Neural progenitor cell (in vitro differentiated cells): ENCODE measurements around the gene FCGBP. TPM values are rescaled to one million over a fixed set of nuclear protein-coding genes. Genes with fewer than 3 reads are reported as not detected.

ENCODE experiments used
- DNase-seq: peaks from one replicate; pipeline ENCODE4 v3.0.0-alpha.2; 2016; ENCODE audit warnings: low spot score
- H2AFZ ChIP-seq: fragments of 200-600 bp; sonication (generic); replicated peaks from 2 replicates; pipeline ENCODE4 v1.6.1; 2016; ENCODE audit warnings: antibody characterized with exemption
- H3F3A ChIP-seq: fragments of 200-600 bp; sonication (generic); 2 replicates; pipeline ENCODE4 v1.6.1; 2016; ENCODE audit warnings: antibody characterized with exemption, low read depth
- H3K27ac ChIP-seq: fragments of 200-600 bp; sonication (generic); 2 replicates; pipeline ENCODE4 v1.5.1; 2016; ENCODE audit warnings: mild to moderate bottlenecking
- H3K27me3 ChIP-seq: fragments of 200-600 bp; sonication (generic); 2 replicates; pipeline ENCODE4 v1.6.1; 2016; ENCODE audit warnings: mild to moderate bottlenecking, moderate library complexity
- H3K36me3 ChIP-seq: fragments of 200-600 bp; sonication (generic); 2 replicates; pipeline ENCODE4 v1.5.1; 2016
- H3K4me1 ChIP-seq: fragments of 200-600 bp; sonication (generic); 2 replicates; pipeline ENCODE4 v1.6.1; 2016; ENCODE audit warnings: mixed run types
- H3K4me2 ChIP-seq: fragments of 200-600 bp; sonication (generic); 2 replicates; pipeline ENCODE4 v1.6.1; 2016
- H3K4me3 ChIP-seq: fragments of 200-600 bp; sonication (generic); 2 replicates; pipeline ENCODE4 v1.5.1; 2016
- H3K79me2 ChIP-seq: fragments of 200-600 bp; sonication (generic); 2 replicates; pipeline ENCODE4 v1.6.1; 2016; ENCODE audit warnings: low read depth
- H3K9ac ChIP-seq: fragments of 200-600 bp; sonication (generic); 2 replicates; pipeline ENCODE4 v1.6.1; 2016
- H3K9me3 ChIP-seq: fragments of 200-600 bp; sonication (generic); 2 replicates; pipeline ENCODE4 v1.5.1; 2016; ENCODE audit warnings: low read depth
- H4K20me1 ChIP-seq: fragments of 200-600 bp; sonication (generic); 2 replicates; pipeline ENCODE4 v1.6.1; 2016; ENCODE audit warnings: low read depth
- H3K27ac Mint-ChIP-seq: 3 replicates; pipeline ENCODE4 v1.8.0; 2021; ENCODE audit warnings: mixed read lengths
- H3K27me3 Mint-ChIP-seq: 2 replicates; pipeline ENCODE4 v1.8.0; 2022; ENCODE audit warnings: low read depth, mild to moderate bottlenecking, inconsistent platforms, moderate library complexity, mixed read lengths; ENCODE audit not compliant: insufficient read depth
- H3K36me3 Mint-ChIP-seq: 3 replicates; pipeline ENCODE4 v1.8.0; 2021; ENCODE audit warnings: mixed read lengths
- H3K4me1 Mint-ChIP-seq: 3 replicates; pipeline ENCODE4 v1.8.0; 2021; ENCODE audit warnings: mixed read lengths
- H3K4me3 Mint-ChIP-seq: 3 replicates; pipeline ENCODE4 v1.8.0; 2021; ENCODE audit warnings: mild to moderate bottlenecking, moderate library complexity, mixed read lengths
- H3K9me3 Mint-ChIP-seq: 3 replicates; pipeline ENCODE4 v1.8.0; 2020; ENCODE audit warnings: mixed read lengths
- CTCF ChIP-seq: fragments of 200-600 bp; sonication (generic); IDR thresholded peaks from 2 replicates; pipeline ENCODE4 v1.5.1; 2017; ENCODE audit warnings: antibody characterized with exemption, mild to moderate bottlenecking
- EZH2 ChIP-seq: fragments of 200-600 bp; sonication (generic); IDR thresholded peaks from 2 replicates; pipeline ENCODE4 v1.6.1; 2017; ENCODE audit warnings: antibody characterized with exemption, mild to moderate bottlenecking, moderate library complexity
- EZH2phosphoT487 ChIP-seq: fragments of 200-600 bp; sonication (generic); IDR thresholded peaks from 2 replicates; pipeline ENCODE4 v1.6.1; 2017; ENCODE audit warnings: antibody characterized with exemption
- total RNA-seq: library from RNA; depleted of rRNA; stranded (reverse); fragments of >200 nt; gene quantifications from 2 replicates; pipeline ENCODE4 v1.2.3, GENCODE V29; 2015; ENCODE audit warnings: low replicate concordance

FCGBP gene
- 0.06 and 0.22 TPM in 2 replicates for total RNA-seq

GRCh38 chr19:39934584-39935363, at the start of gene FCGBP:
FCGBP (minus strand) TSS chr19:39934634.
- no peak for DNase-seq
- Mint-ChIP-seq H3K4me3 (no peak within 1 kb of the TSS), H3K36me3 (no peaks in the 10 kb centered on the region), H3K9me3 (peaks cover 4% of the 10 kb centered on the region), H3K4me1 (no peaks in the 10 kb centered on the region), H3K27ac (no peak within 1 kb of the TSS), H3K27me3 (peaks cover 3% of the 10 kb centered on the region)
- no peak within 1 kb of the TSS for H2AFZ ChIP-seq
- H3K4me2 ChIP-seq: no peak within 1 kb of the TSS
- no peaks in the 10 kb centered on the region for H3K36me3 ChIP-seq
- no peak within 1 kb of the TSS for H3K4me3 ChIP-seq
- no peaks in the 10 kb centered on the region for H3K27me3 ChIP-seq
- no peaks in the 10 kb centered on the region for H3K9me3 ChIP-seq
- H3K4me1 ChIP-seq: no peaks in the 10 kb centered on the region
- no peaks in the 10 kb centered on the region for H3K79me2 ChIP-seq
- H3K9ac ChIP-seq: no peak within 1 kb of the TSS
- H3F3A ChIP-seq: no peaks in the 10 kb centered on the region
- TF ChIP-seq EZH2phosphoT487 (no peak), CTCF (no peak), EZH2 (no peak)
- H4K20me1 ChIP-seq: no peaks in the 10 kb centered on the region
- no peak within 1 kb of the TSS for H3K27ac ChIP-seq

- Mint-ChIP-seq H3K9me3 (peaks cover 50% of the 10 kb centered on the region), H3K27ac (no peak overlapping the region), H3K36me3 (peaks cover 54% of the 10 kb centered on the region), H3K27me3 (peaks cover 2% of the 10 kb centered on the region), H3K4me3 (no peak overlapping the region), H3K4me1 (no peaks in the 10 kb centered on the region)
- TF ChIP-seq EZH2 (no peak), CTCF (no peak), EZH2phosphoT487 (no peak)
- Histone ChIP-seq H3K9me3 (peaks cover 21% of the 10 kb centered on the region), H4K20me1 (no peaks in the 10 kb centered on the region), H3K4me3 (no peak overlapping the region), H3K4me2 (no peak overlapping the region), H3K36me3 (peaks cover 13% of the 10 kb centered on the region), H3K27me3 (no peaks in the 10 kb centered on the region), H3K79me2 (peaks cover 56% of the 10 kb centered on the region), H2AFZ (no peak overlapping the region), H3K27ac (no peak overlapping the region), H3F3A (no peaks in the 10 kb centered on the region), H3K4me1 (no peaks in the 10 kb centered on the region), H3K9ac (no peak overlapping the region)
- DNase-seq: no peak
These were observed 49.4 kb upstream of the FCGBP start for GRCh38 chr19:39983695-39984300.

- no peaks in the 10 kb centered on the region for H3K4me1 ChIP-seq
- Mint-ChIP-seq H3K4me3 (no peak overlapping the region), H3K9me3 (peaks cover 44% of the 10 kb centered on the region), H3K27me3 (peaks cover 3% of the 10 kb centered on the region), H3K4me1 (no peaks in the 10 kb centered on the region), H3K36me3 (peaks cover 60% of the 10 kb centered on the region), H3K27ac (no peak overlapping the region)
- H3K79me2 ChIP-seq: peaks cover 47% of the 10 kb centered on the region
- no peak overlapping the region for H3K4me2 ChIP-seq
- H3K9me3 ChIP-seq: peaks cover 20% of the 10 kb centered on the region
- H3K36me3 ChIP-seq: peaks cover 13% of the 10 kb centered on the region
- no peaks in the 10 kb centered on the region for H3K27me3 ChIP-seq
- TF ChIP-seq CTCF (no peak), EZH2phosphoT487 (no peak), EZH2 (no peak)
- no peak for DNase-seq
- no peak overlapping the region for H3K4me3 ChIP-seq
- H2AFZ ChIP-seq: no peak overlapping the region
- H4K20me1 ChIP-seq: no peaks in the 10 kb centered on the region
- H3K27ac ChIP-seq: no peak overlapping the region
- H3F3A ChIP-seq: no peaks in the 10 kb centered on the region
- no peak overlapping the region for H3K9ac ChIP-seq
These were observed 48.4 kb upstream of the FCGBP start for GRCh38 chr19:39982883-39983282.
